Measurements from ENCODE around the gene GALNT14.

Gene GALNT14

GRCh38 chr2:30958193-30958917 is 179.9 kb downstream of the GALNT14 start:
- no peak for TF ChIP-seq CTCF (IDR thresholded peaks at IDR 0.05; ENCODE audit: extremely low read depth, missing control alignments)
- no peak for DNase-seq (ENCODE audit: low spot score)

- TF ChIP-seq CTCF (IDR thresholded peaks at IDR 0.05; ENCODE audit: extremely low read depth, missing control alignments), result no peak
- no peak for DNase-seq (ENCODE audit: low spot score)
Observed at GRCh38 chr2:30957591-30957990, 180.6 kb downstream of the GALNT14 start.

GRCh38 chr2:30956995-30957394 is 181.2 kb downstream of the GALNT14 start:
- no peak for TF ChIP-seq CTCF (IDR thresholded peaks at IDR 0.05; ENCODE audit: extremely low read depth, missing control alignments)

GRCh38 chr2:30955516-30956132 is 182.6 kb downstream of the GALNT14 start:
- no peak for TF ChIP-seq CTCF (IDR thresholded peaks at IDR 0.05; ENCODE audit: extremely low read depth, missing control alignments)
- DNase-seq (ENCODE audit: low spot score), result no peak

More at GRCh38 chr2:30956995-30957394, 181.2 kb downstream of the GALNT14 start:
- no peak for DNase-seq (ENCODE audit: low spot score)

- no peak for TF ChIP-seq CTCF (IDR thresholded peaks at IDR 0.05; ENCODE audit: extremely low read depth, missing control alignments)
- DNase-seq (ENCODE audit: low spot score), result no peak
Observed at GRCh38 chr2:30950339-30950738, 187.9 kb downstream of the GALNT14 start.

GRCh38 chr2:30949435-30949834 is 188.8 kb downstream of the GALNT14 start:
- DNase-seq (ENCODE audit: low spot score), result no peak
- TF ChIP-seq CTCF (IDR thresholded peaks at IDR 0.05; ENCODE audit: extremely low read depth, missing control alignments), result no peak

GRCh38 chr2:30948857-30949256 is 189.4 kb downstream of the GALNT14 start:
- DNase-seq (ENCODE audit: low spot score), result no peak
- no peak for TF ChIP-seq CTCF (IDR thresholded peaks at IDR 0.05; ENCODE audit: extremely low read depth, missing control alignments)
